IMR-90 (cell line): ENCODE data around the gene COX11. TPM values are rescaled to one million over a fixed set of nuclear protein-coding genes. Genes with fewer than 3 reads are reported as not detected.

Experiments used
- ATAC-seq: fragments of 200-7000 bp; cut with Tn5 transposase; 2 replicates; pipeline ENCODE4 v1.9.1; 2020; ENCODE audit warnings: low read depth, mild to moderate bottlenecking, moderate library complexity
- BruUV-seq: library from RNA; stranded (reverse); fragments of 400-500 nt; replicated peaks from 2 replicates; lab custom pipeline; 2021; lab: Mats Ljungman, UMichigan
- CTCF ChIA-PET: fragments of 300-600 bp; formaldehyde crosslinking; extraction: SDS; loops from one replicate; lab custom pipeline; 2021; ENCODE audit warnings: antibody characterized with exemption; lab: Yijun Ruan, JAX
- POLR2A ChIA-PET: fragments of 300-600 bp; sonication (Branson Sonifier 250); formaldehyde crosslinking; loops from one replicate; lab custom pipeline; 2022; ENCODE audit warnings: antibody characterized with exemption; ENCODE audit not compliant: unreplicated experiment; lab: Charles Lee
- DNase-seq: peaks from one replicate; pipeline ENCODE4 v3.0.0; 2013
- H2AFZ ChIP-seq: replicated peaks from 2 replicates; pipeline ENCODE3; 2013; ENCODE audit warnings: low read length, mild to moderate bottlenecking; ENCODE audit not compliant: poor library complexity
- H2AK5ac ChIP-seq: 2 replicates; pipeline ENCODE4 v1.6.1; 2013; ENCODE audit warnings: low read depth, low read length, inconsistent platforms
- H2AK9ac ChIP-seq: replicated peaks from 2 replicates; pipeline ENCODE3; 2013; ENCODE audit warnings: mild to moderate bottlenecking, low read depth, low read length, moderate library complexity; ENCODE audit not compliant: poor library complexity
- H2BK120ac ChIP-seq: 2 replicates; pipeline ENCODE4 v1.6.1; 2013; ENCODE audit warnings: low read depth, low read length, inconsistent platforms
- H2BK15ac ChIP-seq: 3 replicates; pipeline ENCODE4 v1.6.1; 2013; ENCODE audit warnings: low read depth, low read length, inconsistent platforms
- H2BK20ac ChIP-seq: 2 replicates; pipeline ENCODE4 v1.6.1; 2013; ENCODE audit warnings: low read depth, mild to moderate bottlenecking, inconsistent platforms, low read length, moderate library complexity
- H2BK5ac ChIP-seq: 2 replicates; pipeline ENCODE4 v1.6.1; 2013; ENCODE audit warnings: mild to moderate bottlenecking, low read depth, low read length, inconsistent platforms; ENCODE audit not compliant: poor library complexity, severe bottlenecking
- H3K14ac ChIP-seq: replicated peaks from 2 replicates; pipeline ENCODE4 v1.6.1; 2013; ENCODE audit warnings: low read depth, low read length, inconsistent platforms
- H3K18ac ChIP-seq: 2 replicates; pipeline ENCODE4 v1.6.1; 2013; ENCODE audit warnings: low read depth, low read length, control low read depth
- H3K23ac ChIP-seq: 2 replicates; pipeline ENCODE4 v1.6.1; 2013; ENCODE audit warnings: low read depth, low read length, inconsistent platforms
- H3K27ac ChIP-seq: 2 replicates; pipeline ENCODE4 v1.5.1; 2013; ENCODE audit warnings: mild to moderate bottlenecking, control low read depth, low read length; ENCODE audit not compliant: insufficient read depth
- H3K27me3 ChIP-seq: 2 replicates; pipeline ENCODE4 v1.6.1; 2013; ENCODE audit warnings: low read length; ENCODE audit not compliant: control insufficient read depth, insufficient read depth
- H3K36me3 ChIP-seq: 2 replicates; pipeline ENCODE4 v1.6.1; 2013; ENCODE audit warnings: low read length, mixed read lengths; ENCODE audit not compliant: control insufficient read depth, insufficient read depth
- H3K4ac ChIP-seq: 2 replicates; pipeline ENCODE4 v1.6.1; 2013; ENCODE audit warnings: low read depth, low read length, inconsistent platforms
- H3K4me1 ChIP-seq: 2 replicates; pipeline ENCODE4 v1.6.1; 2013; ENCODE audit warnings: low read length, mixed read lengths; ENCODE audit not compliant: control insufficient read depth, insufficient read depth
- H3K4me2 ChIP-seq: 2 replicates; pipeline ENCODE4 v1.6.1; 2013; ENCODE audit warnings: low read depth, mild to moderate bottlenecking, control low read depth, low read length, moderate library complexity
- H3K4me3 ChIP-seq: 2 replicates; pipeline ENCODE4 v1.5.1; 2013; ENCODE audit warnings: low read depth, mild to moderate bottlenecking, control low read depth, low read length, moderate library complexity; ENCODE audit not compliant: insufficient read depth
- H3K56ac ChIP-seq: 2 replicates; pipeline ENCODE4 v1.6.1; 2013; ENCODE audit warnings: low read length, inconsistent platforms; ENCODE audit not compliant: insufficient read depth; ENCODE audit errors: extremely low read depth
- H3K79me1 ChIP-seq, 2 experiments: 2 replicates each; pipeline ENCODE4 v1.6.1; 2013; ENCODE audit warnings: low read length in 2 of 2, inconsistent platforms in 1 of 2, low read depth in 1 of 2
- H3K9ac ChIP-seq: 2 replicates; pipeline ENCODE4 v1.6.1; 2013; ENCODE audit warnings: low read depth, low read length, control low read depth
- H3K9me1 ChIP-seq: 2 replicates; pipeline ENCODE4 v1.6.1; 2013; ENCODE audit warnings: low read length, inconsistent platforms; ENCODE audit not compliant: insufficient read depth
- H3K9me3 ChIP-seq: 2 replicates; pipeline ENCODE4 v1.6.1; 2013; ENCODE audit warnings: low read length; ENCODE audit not compliant: control insufficient read depth, insufficient read depth
- H4K20me1 ChIP-seq: 2 replicates; pipeline ENCODE4 v1.6.1; 2013; ENCODE audit warnings: low read length, inconsistent platforms; ENCODE audit not compliant: insufficient read depth
- H4K5ac ChIP-seq: 2 replicates; pipeline ENCODE4 v1.6.1; 2013; ENCODE audit warnings: mild to moderate bottlenecking, low read depth, low read length, control low read depth
- H4K8ac ChIP-seq, 2 experiments: 2 replicates each; pipeline ENCODE4 v1.6.1; 2013; ENCODE audit warnings: low read depth in 2 of 2, low read length in 2 of 2, control low read depth in 1 of 2, inconsistent platforms in 1 of 2
- H4K91ac ChIP-seq: 2 replicates; pipeline ENCODE4 v1.6.1; 2013; ENCODE audit warnings: low read depth, low read length, inconsistent platforms; ENCODE audit not compliant: insufficient read depth
- BHLHE40 ChIP-seq: fragments of 150-350 bp; IDR thresholded peaks from 2 replicates; pipeline ENCODE4 v1.6.1; 2016; ENCODE audit warnings: mild to moderate bottlenecking, low read depth, low read length
- CEBPB ChIP-seq: IDR thresholded peaks from 2 replicates; pipeline ENCODE4 v1.6.1; 2012; ENCODE audit warnings: low read depth, low read length, improper control_type of control experiment
- CHD1 ChIP-seq: IDR thresholded peaks from 2 replicates; pipeline ENCODE4 v1.6.1; 2012; ENCODE audit warnings: low read depth, low read length, improper control_type of control experiment
- FOS ChIP-seq: fragments of 150-350 bp; IDR thresholded peaks from 2 replicates; pipeline ENCODE4 v1.6.1; 2016; ENCODE audit warnings: low read depth, low read length
- MAFK ChIP-seq: IDR thresholded peaks from 2 replicates; pipeline ENCODE4 v1.6.1; 2012; ENCODE audit warnings: low read depth, low read length, improper control_type of control experiment
- MAZ ChIP-seq: IDR thresholded peaks from 2 replicates; pipeline ENCODE4 v1.6.1; 2012; ENCODE audit warnings: low read depth, mild to moderate bottlenecking, low read length, improper control_type of control experiment, moderate library complexity, borderline replicate concordance
- MXI1 ChIP-seq: IDR thresholded peaks from 2 replicates; pipeline ENCODE4 v1.6.1; 2012; ENCODE audit warnings: low read depth, mild to moderate bottlenecking, low read length, moderate library complexity, borderline replicate concordance
- NFE2L2 ChIP-seq: fragments of 150-350 bp; IDR thresholded peaks from 2 replicates; pipeline ENCODE4 v1.6.1; 2016; ENCODE audit warnings: low read depth, mild to moderate bottlenecking, low read length
- POLR2A ChIP-seq: IDR thresholded peaks from 2 replicates; pipeline ENCODE4 v1.6.1; 2012; ENCODE audit warnings: mild to moderate bottlenecking, low read depth, low read length
- RAD21 ChIP-seq: IDR thresholded peaks from 2 replicates; pipeline ENCODE4 v1.6.1; 2012; ENCODE audit warnings: low read length, improper control_type of control experiment
- RCOR1 ChIP-seq: IDR thresholded peaks from 2 replicates; pipeline ENCODE4 v1.6.1; 2012; ENCODE audit warnings: mild to moderate bottlenecking, low read length, improper control_type of control experiment; ENCODE audit not compliant: insufficient replicate concordance
- RFX5 ChIP-seq: IDR thresholded peaks from 2 replicates; pipeline ENCODE4 v1.8.0; 2012; ENCODE audit warnings: low read depth, mild to moderate bottlenecking, low read length, moderate library complexity
- SMC3 ChIP-seq: fragments of 150-350 bp; IDR thresholded peaks from 2 replicates; pipeline ENCODE4 v1.6.1; 2016; ENCODE audit warnings: low read depth, mild to moderate bottlenecking, antibody characterized with exemption, low read length, moderate library complexity
- WGBS, 2 experiments: methylation state at CpG; one replicate each; pipeline versions ENCODE4 v1.1.5 to v1.1.7; 2013; ENCODE audit warnings: missing lambda C conversion rate in 2 of 2; ENCODE audit not compliant: insufficient read length in 1 of 2; ENCODE audit errors: extremely low coverage in 2 of 2; 5-methylcytosine and 5-hydroxymethylcytosine counted together
- dilution Hi-C: fragments of 300-500 bp; cut with HindIII; formaldehyde crosslinking; loops from one replicate; pipeline ENCODE4 v1.14.3; 2018; ENCODE audit warnings: low sequenced_read_pairs; ENCODE audit not compliant: unreplicated experiment
- in situ Hi-C: fragments of 300-500 bp; cut with MboI; formaldehyde crosslinking; loops from 3 replicates; pipeline ENCODE4 v1.14.3; 2019; ENCODE audit warnings: low sequenced_read_pairs, inconsistent platforms, mixed read lengths
- intact Hi-C: fragments of 100-400 bp; cut with micrococcal nuclease; formaldehyde crosslinking; loops from 2 replicates; pipeline ENCODE4 v1.10.0; 2022
- polyA plus RNA-seq, 3 experiments: library from polyadenylated mRNA; depleted of rRNA; stranded (reverse); fragments of >200 nt; gene quantifications; 2 replicates each; pipeline ENCODE4 v1.2.3, GENCODE V29; 2012; ENCODE audit warnings: low replicate concordance in 1 of 3
- total RNA-seq: library from RNA; depleted of rRNA; stranded (reverse); fragments of >200 nt; gene quantifications from 2 replicates; pipeline ENCODE4 v1.2.3, GENCODE V29; 2012
- TF ChIP-seq, protein P1 (sequence below): fragments of 150-350 bp; IDR thresholded peaks from 2 replicates; pipeline ENCODE4 v1.6.1; 2017; ENCODE audit warnings: mild to moderate bottlenecking, antibody characterized with exemption, low read length, low read depth
- TF ChIP-seq, protein P2 (sequence below): fragments of 150-350 bp; IDR thresholded peaks from 2 replicates; pipeline ENCODE4 v1.6.1; 2016; ENCODE audit warnings: low read depth, mild to moderate bottlenecking, low read length, moderate library complexity, borderline replicate concordance
- TF ChIP-seq, protein P3 (sequence below): conservative IDR thresholded peaks from 2 replicates; pipeline ENCODE4 v1.5.1; 2012; ENCODE audit warnings: mild to moderate bottlenecking, low read depth, low read length, improper control_type of control experiment

Gene COX11
- total and polyA plus RNA-seq, 2 of the 4 experiments (the other 2 are of a cell fraction): 23.6 to 29.4 TPM

DNA sequence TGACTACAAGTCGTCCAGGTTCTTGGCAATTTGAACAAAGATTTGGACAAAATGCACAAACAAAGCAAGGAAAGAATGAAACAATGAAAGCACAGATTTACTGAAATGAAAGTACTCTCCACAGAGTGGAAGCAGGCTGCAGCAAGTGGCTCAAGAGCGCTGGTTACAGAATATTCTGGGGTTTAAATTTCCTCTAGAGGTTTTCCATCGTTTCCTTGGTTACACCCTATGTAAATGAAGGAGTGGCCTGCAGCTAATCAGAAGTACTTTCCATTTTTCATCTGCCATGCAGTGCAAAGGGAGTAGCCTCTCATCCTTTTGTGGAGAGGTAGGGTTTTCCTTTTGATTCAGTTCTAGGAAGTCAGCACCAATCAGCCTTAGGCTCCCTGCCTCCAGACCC lies 11.9 kb upstream of the COX11 start:
- Histone ChIP-seq H3K4me2 (no peak overlapping the region), H2AFZ (no peak overlapping the region), H3K18ac (no peak overlapping the region), H3K4me3 (no peak overlapping the region), H2BK5ac (no peak overlapping the region), H3K27me3 (no peaks in the 10 kb centered on the region), H3K9me1 (no peaks in the 10 kb centered on the region), H3K9me3 (peaks cover 5% of the 10 kb centered on the region), H2BK15ac (no peak overlapping the region), H3K4ac (no peak overlapping the region), H2AK5ac (no peak overlapping the region), H4K5ac (no peak overlapping the region), H3K79me1 (peaks cover 6 to 12% of the 10 kb centered on the region in 2 experiments; a peak in 2 of 4 replicates), H2AK9ac (no peak overlapping the region), H2BK120ac (no peak overlapping the region), H4K8ac (no peak overlapping the region), H3K14ac (no peak overlapping the region), H3K36me3 (no peaks in the 10 kb centered on the region), H3K23ac (no peak overlapping the region), H3K56ac (no peak overlapping the region), H2BK20ac (no peak overlapping the region), H4K91ac (no peak overlapping the region), H4K20me1 (no peaks in the 10 kb centered on the region), H3K4me1 (peaks cover 3% of the 10 kb centered on the region; the same call in 1 of the 2 replicates), H3K9ac (no peak overlapping the region), H3K27ac (no peak overlapping the region)
- no peak for DNase-seq
- no peak for TF ChIP-seq MAZ
- TF ChIP-seq POLR2A: no peak
- TF ChIP-seq, protein P1, sequence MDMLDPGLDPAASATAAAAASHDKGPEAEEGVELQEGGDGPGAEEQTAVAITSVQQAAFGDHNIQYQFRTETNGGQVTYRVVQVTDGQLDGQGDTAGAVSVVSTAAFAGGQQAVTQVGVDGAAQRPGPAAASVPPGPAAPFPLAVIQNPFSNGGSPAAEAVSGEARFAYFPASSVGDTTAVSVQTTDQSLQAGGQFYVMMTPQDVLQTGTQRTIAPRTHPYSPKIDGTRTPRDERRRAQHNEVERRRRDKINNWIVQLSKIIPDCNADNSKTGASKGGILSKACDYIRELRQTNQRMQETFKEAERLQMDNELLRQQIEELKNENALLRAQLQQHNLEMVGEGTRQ: no peak
- no peak for TF ChIP-seq RCOR1
- TF ChIP-seq MAFK: no peak
- TF ChIP-seq RFX5: no peak
- no peak for TF ChIP-seq CHD1
- TF ChIP-seq, protein P2, sequence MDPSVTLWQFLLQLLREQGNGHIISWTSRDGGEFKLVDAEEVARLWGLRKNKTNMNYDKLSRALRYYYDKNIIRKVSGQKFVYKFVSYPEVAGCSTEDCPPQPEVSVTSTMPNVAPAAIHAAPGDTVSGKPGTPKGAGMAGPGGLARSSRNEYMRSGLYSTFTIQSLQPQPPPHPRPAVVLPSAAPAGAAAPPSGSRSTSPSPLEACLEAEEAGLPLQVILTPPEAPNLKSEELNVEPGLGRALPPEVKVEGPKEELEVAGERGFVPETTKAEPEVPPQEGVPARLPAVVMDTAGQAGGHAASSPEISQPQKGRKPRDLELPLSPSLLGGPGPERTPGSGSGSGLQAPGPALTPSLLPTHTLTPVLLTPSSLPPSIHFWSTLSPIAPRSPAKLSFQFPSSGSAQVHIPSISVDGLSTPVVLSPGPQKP: no peak
- TF ChIP-seq, protein P3, sequence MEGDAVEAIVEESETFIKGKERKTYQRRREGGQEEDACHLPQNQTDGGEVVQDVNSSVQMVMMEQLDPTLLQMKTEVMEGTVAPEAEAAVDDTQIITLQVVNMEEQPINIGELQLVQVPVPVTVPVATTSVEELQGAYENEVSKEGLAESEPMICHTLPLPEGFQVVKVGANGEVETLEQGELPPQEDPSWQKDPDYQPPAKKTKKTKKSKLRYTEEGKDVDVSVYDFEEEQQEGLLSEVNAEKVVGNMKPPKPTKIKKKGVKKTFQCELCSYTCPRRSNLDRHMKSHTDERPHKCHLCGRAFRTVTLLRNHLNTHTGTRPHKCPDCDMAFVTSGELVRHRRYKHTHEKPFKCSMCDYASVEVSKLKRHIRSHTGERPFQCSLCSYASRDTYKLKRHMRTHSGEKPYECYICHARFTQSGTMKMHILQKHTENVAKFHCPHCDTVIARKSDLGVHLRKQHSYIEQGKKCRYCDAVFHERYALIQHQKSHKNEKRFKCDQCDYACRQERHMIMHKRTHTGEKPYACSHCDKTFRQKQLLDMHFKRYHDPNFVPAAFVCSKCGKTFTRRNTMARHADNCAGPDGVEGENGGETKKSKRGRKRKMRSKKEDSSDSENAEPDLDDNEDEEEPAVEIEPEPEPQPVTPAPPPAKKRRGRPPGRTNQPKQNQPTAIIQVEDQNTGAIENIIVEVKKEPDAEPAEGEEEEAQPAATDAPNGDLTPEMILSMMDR: no peak
- no peak for TF ChIP-seq BHLHE40
- TF ChIP-seq NFE2L2: no peak
- TF ChIP-seq CEBPB: no peak
- no peak for TF ChIP-seq FOS
- no peak for TF ChIP-seq SMC3
- TF ChIP-seq RAD21: no peak
- TF ChIP-seq MXI1: no peak
- dilution Hi-C loops: no loop called here
- BruUV-seq: no TSS peak
- intact Hi-C loops: no loop called here
- no peak for ATAC-seq
- ChIA-PET CTCF (no interaction called here), POLR2A (no interaction called here)
- in situ Hi-C loops: no loop called here
- 17% methylated on average over 1 of the region's 3 CpGs; no CpG with 5 or more reads in 1 of the 2 experiments for WGBS, 2 experiments
